ENCODE measurements around the gene IL17RD.

Gene IL17RD

GRCh38 chr3:57065588-57065987 is 99.6 kb downstream of the IL17RD start:
- DNase-seq (ENCODE audit: low spot score) = no peak

GRCh38 chr3:57064572-57064971 is 100.6 kb downstream of the IL17RD start:
- DNase-seq (ENCODE audit: low spot score) = no peak

GRCh38 chr3:57064001-57064400 is 101.2 kb downstream of the IL17RD start:
- DNase-seq (ENCODE audit: low spot score) = no peak

- DNase-seq (ENCODE audit: low spot score) = no peak
Measured at GRCh38 chr3:57063032-57063431, 102.1 kb downstream of the IL17RD start.

GRCh38 chr3:57062101-57062631 is 103.0 kb downstream of the IL17RD start:
- no peak for DNase-seq (ENCODE audit: low spot score)

GRCh38 chr3:57061556-57061955 is 103.6 kb downstream of the IL17RD start:
- no peak for DNase-seq (ENCODE audit: low spot score)

- peak; percentile 95 for DNase-seq (ENCODE audit: low spot score)
Measured at GRCh38 chr3:57060089-57060821, 104.9 kb downstream of the IL17RD start, which contains the start of gene SPATA12. SPATA12 (plus strand) TSS chr3:57060664; CDS start chr3:57073695, 13,031 bp downstream.

- no peak for DNase-seq (ENCODE audit: low spot score)
Measured at GRCh38 chr3:57059411-57059810, 105.7 kb downstream of the IL17RD start.

GRCh38 chr3:57057351-57057750 is 107.8 kb downstream of the IL17RD start:
- no peak for DNase-seq (ENCODE audit: low spot score)

GRCh38 chr3:57053122-57053521 is 112.0 kb downstream of the IL17RD start:
- no peak for DNase-seq (ENCODE audit: low spot score)

- no peak for DNase-seq (ENCODE audit: low spot score)
Measured at GRCh38 chr3:57052662-57053061, 112.5 kb downstream of the IL17RD start.

GRCh38 chr3:57048728-57049127 is 116.4 kb downstream of the IL17RD start:
- no peak for DNase-seq (ENCODE audit: low spot score)

- DNase-seq (ENCODE audit: low spot score) = peak; percentile 87
Measured at GRCh38 chr3:57048052-57048671, 117.0 kb downstream of the IL17RD start.

GRCh38 chr3:57046101-57046765 is 118.9 kb downstream of the IL17RD start:
- DNase-seq (ENCODE audit: low spot score) = no peak

- DNase-seq (ENCODE audit: low spot score) = no peak
Measured at GRCh38 chr3:57043518-57043917, 121.6 kb downstream of the IL17RD start.

GRCh38 chr3:57041674-57042073 is 123.5 kb downstream of the IL17RD start:
- DNase-seq (ENCODE audit: low spot score) = no peak
